ENCODE results near the gene RNF32.

Gene RNF32

DNA sequence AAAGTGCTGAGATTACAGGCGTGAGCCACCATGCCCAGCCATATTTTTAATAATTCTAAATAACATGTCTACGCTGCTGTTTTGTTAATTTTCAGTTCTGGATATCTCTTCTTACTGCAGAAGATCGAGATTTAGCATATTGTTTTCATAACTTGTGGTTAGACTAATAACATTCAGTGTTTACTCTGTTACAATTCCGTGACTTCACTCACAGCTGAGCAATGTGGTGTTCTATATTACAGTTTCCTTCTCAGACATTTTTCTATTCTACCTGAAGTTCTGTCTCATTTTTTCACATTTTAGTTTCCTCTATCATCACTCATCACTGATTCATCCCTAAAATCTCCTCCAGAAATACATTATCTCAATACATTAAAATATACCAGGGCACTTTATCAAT, 10.9 kb downstream of the RNF32 start (continued):
- TF ChIP-seq OSR1 (CRISPR knock-in tag; IDR thresholded peaks at IDR 0.05), result no peak
- TF ChIP-seq ZNF8 (CRISPR knock-in tag; IDR thresholded peaks at IDR 0.05), result no peak
- TF ChIP-seq PATZ1 (CRISPR knock-in tag; IDR thresholded peaks at IDR 0.05; ENCODE audit: borderline replicate concordance), result no peak
- no peak for TF ChIP-seq BACH2 (CRISPR knock-in tag; IDR thresholded peaks at IDR 0.05; ENCODE audit: borderline replicate concordance)
- TF ChIP-seq TCF4 (CRISPR knock-in tag; IDR thresholded peaks at IDR 0.05; ENCODE audit: borderline replicate concordance), result no peak

GRCh38 chr7:156652886-156653568, 12.5 kb downstream of the RNF32 start:
- TF ChIP-seq RARB (CRISPR knock-in tag; IDR thresholded peaks at IDR 0.05) (no peak), TOX (CRISPR knock-in tag; IDR thresholded peaks at IDR 0.05; ENCODE audit: borderline replicate concordance) (no peak), ISL1 (CRISPR knock-in tag; IDR thresholded peaks at IDR 0.05) (no peak), ESRRG (CRISPR knock-in tag; IDR thresholded peaks at IDR 0.05) (no peak), TCF4 (CRISPR knock-in tag; IDR thresholded peaks at IDR 0.05; ENCODE audit: borderline replicate concordance) (no peak), ZNF565 (CRISPR knock-in tag; conservative IDR thresholded peaks at IDR 0.05; ENCODE audit: low read depth) (no peak), ZNF70 (CRISPR knock-in tag; IDR thresholded peaks at IDR 0.05) (no peak), PATZ1 (CRISPR knock-in tag; IDR thresholded peaks at IDR 0.05; ENCODE audit: borderline replicate concordance) (no peak), PPARA (CRISPR knock-in tag; IDR thresholded peaks at IDR 0.05; ENCODE audit: borderline replicate concordance) (no peak), GLIS3 (CRISPR knock-in tag; IDR thresholded peaks at IDR 0.05) (no peak), BACH2 (CRISPR knock-in tag; IDR thresholded peaks at IDR 0.05; ENCODE audit: borderline replicate concordance) (no peak), ZC3H10 (CRISPR knock-in tag; IDR thresholded peaks at IDR 0.05) (no peak), CSDC2 (CRISPR knock-in tag; IDR thresholded peaks at IDR 0.05) (no peak), ARNTL (CRISPR knock-in tag; IDR thresholded peaks at IDR 0.05; ENCODE audit: borderline replicate concordance, low read depth) (no peak), ZFP3 (CRISPR knock-in tag; IDR thresholded peaks at IDR 0.05) (no peak)
- TF ChIP-seq, protein P1, sequence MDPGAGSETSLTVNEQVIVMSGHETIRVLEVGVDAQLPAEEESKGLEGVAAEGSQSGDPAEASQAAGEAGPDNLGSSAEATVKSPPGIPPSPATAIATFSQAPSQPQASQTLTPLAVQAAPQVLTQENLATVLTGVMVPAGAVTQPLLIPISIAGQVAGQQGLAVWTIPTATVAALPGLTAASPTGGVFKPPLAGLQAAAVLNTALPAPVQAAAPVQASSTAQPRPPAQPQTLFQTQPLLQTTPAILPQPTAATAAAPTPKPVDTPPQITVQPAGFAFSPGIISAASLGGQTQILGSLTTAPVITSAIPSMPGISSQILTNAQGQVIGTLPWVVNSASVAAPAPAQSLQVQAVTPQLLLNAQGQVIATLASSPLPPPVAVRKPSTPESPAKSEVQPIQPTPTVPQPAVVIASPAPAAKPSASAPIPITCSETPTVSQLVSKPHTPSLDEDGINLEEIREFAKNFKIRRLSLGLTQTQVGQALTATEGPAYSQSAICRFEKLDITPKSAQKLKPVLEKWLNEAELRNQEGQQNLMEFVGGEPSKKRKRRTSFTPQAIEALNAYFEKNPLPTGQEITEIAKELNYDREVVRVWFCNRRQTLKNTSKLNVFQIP (CRISPR knock-in tag; IDR thresholded peaks at IDR 0.05; ENCODE audit: borderline replicate concordance, low read depth), result no peak
- TF ChIP-seq, protein P2, sequence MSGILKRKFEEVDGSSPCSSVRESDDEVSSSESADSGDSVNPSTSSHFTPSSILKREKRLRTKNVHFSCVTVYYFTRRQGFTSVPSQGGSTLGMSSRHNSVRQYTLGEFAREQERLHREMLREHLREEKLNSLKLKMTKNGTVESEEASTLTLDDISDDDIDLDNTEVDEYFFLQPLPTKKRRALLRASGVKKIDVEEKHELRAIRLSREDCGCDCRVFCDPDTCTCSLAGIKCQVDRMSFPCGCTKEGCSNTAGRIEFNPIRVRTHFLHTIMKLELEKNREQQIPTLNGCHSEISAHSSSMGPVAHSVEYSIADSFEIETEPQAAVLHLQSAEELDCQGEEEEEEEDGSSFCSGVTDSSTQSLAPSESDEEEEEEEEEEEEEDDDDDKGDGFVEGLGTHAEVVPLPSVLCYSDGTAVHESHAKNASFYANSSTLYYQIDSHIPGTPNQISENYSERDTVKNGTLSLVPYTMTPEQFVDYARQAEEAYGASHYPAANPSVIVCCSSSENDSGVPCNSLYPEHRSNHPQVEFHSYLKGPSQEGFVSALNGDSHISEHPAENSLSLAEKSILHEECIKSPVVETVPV (CRISPR knock-in tag; IDR thresholded peaks at IDR 0.05), result no peak
- TF ChIP-seq, protein P3, sequence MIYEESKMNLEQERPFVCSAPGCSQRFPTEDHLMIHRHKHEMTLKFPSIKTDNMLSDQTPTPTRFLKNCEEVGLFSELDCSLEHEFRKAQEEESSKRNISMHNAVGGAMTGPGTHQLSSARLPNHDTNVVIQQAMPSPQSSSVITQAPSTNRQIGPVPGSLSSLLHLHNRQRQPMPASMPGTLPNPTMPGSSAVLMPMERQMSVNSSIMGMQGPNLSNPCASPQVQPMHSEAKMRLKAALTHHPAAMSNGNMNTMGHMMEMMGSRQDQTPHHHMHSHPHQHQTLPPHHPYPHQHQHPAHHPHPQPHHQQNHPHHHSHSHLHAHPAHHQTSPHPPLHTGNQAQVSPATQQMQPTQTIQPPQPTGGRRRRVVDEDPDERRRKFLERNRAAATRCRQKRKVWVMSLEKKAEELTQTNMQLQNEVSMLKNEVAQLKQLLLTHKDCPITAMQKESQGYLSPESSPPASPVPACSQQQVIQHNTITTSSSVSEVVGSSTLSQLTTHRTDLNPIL (CRISPR knock-in tag; IDR thresholded peaks at IDR 0.05; ENCODE audit: low read depth), result no peak
- ATAC-seq, result no peak; the same call in 2 of the 3 replicates

- no peak for ATAC-seq
- TF ChIP-seq OSR1 (CRISPR knock-in tag; IDR thresholded peaks at IDR 0.05), result no peak
- no peak for TF ChIP-seq ESRRG (CRISPR knock-in tag; IDR thresholded peaks at IDR 0.05)
- TF ChIP-seq PATZ1 (CRISPR knock-in tag; IDR thresholded peaks at IDR 0.05; ENCODE audit: borderline replicate concordance), result no peak
- TF ChIP-seq RARB (CRISPR knock-in tag; IDR thresholded peaks at IDR 0.05), result no peak
- TF ChIP-seq ZFP30 (CRISPR knock-in tag; IDR thresholded peaks at IDR 0.05), result no peak
- no peak for TF ChIP-seq SNAI2 (CRISPR knock-in tag; IDR thresholded peaks at IDR 0.05)
- TF ChIP-seq, protein P2 (CRISPR knock-in tag; IDR thresholded peaks at IDR 0.05), result no peak
- no peak for TF ChIP-seq BACH2 (CRISPR knock-in tag; IDR thresholded peaks at IDR 0.05; ENCODE audit: borderline replicate concordance)
- TF ChIP-seq, protein P3 (CRISPR knock-in tag; IDR thresholded peaks at IDR 0.05; ENCODE audit: low read depth), result no peak
- no peak for TF ChIP-seq ARNTL (CRISPR knock-in tag; IDR thresholded peaks at IDR 0.05; ENCODE audit: borderline replicate concordance, low read depth)
Measured at GRCh38 chr7:156654511-156655234, 14.1 kb downstream of the RNF32 start.
